ENCODE results near the gene TLK2. TPM values are rescaled to one million over a fixed set of nuclear protein-coding genes. Genes with fewer than 3 reads are reported as not detected.
"Not testable (repeated sequence)": the region's sequence is repeated elsewhere in the genome, so short reads cannot be mapped to it uniquely, and the experiment has no call there.

The TLK2 gene
- total RNA-seq, 1 experiment from 2014 or later: 68.8 TPM

GRCh38 chr17:62452195-62452594 lies 26.4 kb upstream of the TLK2 start:
- DNase-seq; H3K27ac Mint-ChIP-seq (ENCODE audit: unreplicated experiment); H3K36me3 ChIP-seq (ENCODE audit: control insufficient read depth, insufficient read depth, low read length); H3K4me1 Mint-ChIP-seq (ENCODE audit: low read depth, unreplicated experiment); intact Hi-C loops (cut with micrococcal nuclease; ENCODE audit: unreplicated experiment); H3K9me3 ChIP-seq; BruUV-seq (replicated peaks); H3K27me3 ChIP-seq (replicated peaks; ENCODE audit: control insufficient read depth, insufficient read depth, low read length); POLR2A ChIA-PET; H3K4me3 Mint-ChIP-seq (ENCODE audit: unreplicated experiment); H3K4me1 ChIP-seq; CTCF ChIA-PET; H3K27me3 Mint-ChIP-seq (ENCODE audit: insufficient read depth, unreplicated experiment); H3K4me3 ChIP-seq (ENCODE audit: low read depth, low read length); H3K9me3 Mint-ChIP-seq (ENCODE audit: unreplicated experiment): not testable (repeated sequence)
- peaks cover 20% of the 10 kb centered on the region for H3K36me3 Mint-ChIP-seq (ENCODE audit: insufficient read depth, unreplicated experiment)

GRCh38 chr17:62453041-62453440 lies 25.6 kb upstream of the TLK2 start:
- H3K9me3 ChIP-seq; H3K4me1 Mint-ChIP-seq (ENCODE audit: low read depth, unreplicated experiment); H3K9me3 Mint-ChIP-seq (ENCODE audit: unreplicated experiment); H3K27me3 ChIP-seq (replicated peaks; ENCODE audit: control insufficient read depth, insufficient read depth, low read length); BruUV-seq (replicated peaks); H3K36me3 ChIP-seq (ENCODE audit: control insufficient read depth, insufficient read depth, low read length); H3K4me3 Mint-ChIP-seq (ENCODE audit: unreplicated experiment); H3K27me3 Mint-ChIP-seq (ENCODE audit: insufficient read depth, unreplicated experiment); intact Hi-C loops (cut with micrococcal nuclease; ENCODE audit: unreplicated experiment); POLR2A ChIA-PET; H3K27ac Mint-ChIP-seq (ENCODE audit: unreplicated experiment); H3K4me1 ChIP-seq; CTCF ChIA-PET; H3K4me3 ChIP-seq (ENCODE audit: low read depth, low read length); DNase-seq: not testable (repeated sequence)
- H3K36me3 Mint-ChIP-seq (ENCODE audit: insufficient read depth, unreplicated experiment): peaks cover 12% of the 10 kb centered on the region

GRCh38 chr17:62453656-62454055 lies 25.0 kb upstream of the TLK2 start:
- POLR2A ChIA-PET; H3K27ac Mint-ChIP-seq (ENCODE audit: unreplicated experiment); intact Hi-C loops (cut with micrococcal nuclease; ENCODE audit: unreplicated experiment): not testable (repeated sequence)

GRCh38 chr17:62454111-62454510 lies 24.5 kb upstream of the TLK2 start:
- H3K4me3 ChIP-seq (ENCODE audit: low read depth, low read length); H3K4me3 Mint-ChIP-seq (ENCODE audit: unreplicated experiment); H3K4me1 Mint-ChIP-seq (ENCODE audit: low read depth, unreplicated experiment); H3K27ac Mint-ChIP-seq (ENCODE audit: unreplicated experiment); H3K9me3 ChIP-seq; H3K27me3 ChIP-seq (replicated peaks; ENCODE audit: control insufficient read depth, insufficient read depth, low read length); intact Hi-C loops (cut with micrococcal nuclease; ENCODE audit: unreplicated experiment); H3K36me3 ChIP-seq (ENCODE audit: control insufficient read depth, insufficient read depth, low read length); DNase-seq; H3K9me3 Mint-ChIP-seq (ENCODE audit: unreplicated experiment); H3K4me1 ChIP-seq; H3K36me3 Mint-ChIP-seq (ENCODE audit: insufficient read depth, unreplicated experiment); H3K27me3 Mint-ChIP-seq (ENCODE audit: insufficient read depth, unreplicated experiment); BruUV-seq (replicated peaks); CTCF ChIA-PET; POLR2A ChIA-PET: not testable (repeated sequence)

More at GRCh38 chr17:62453656-62454055, 25.0 kb upstream of the TLK2 start:
- H3K4me1 Mint-ChIP-seq (ENCODE audit: low read depth, unreplicated experiment); H3K4me3 Mint-ChIP-seq (ENCODE audit: unreplicated experiment); H3K9me3 ChIP-seq; H3K36me3 Mint-ChIP-seq (ENCODE audit: insufficient read depth, unreplicated experiment); H3K4me3 ChIP-seq (ENCODE audit: low read depth, low read length); BruUV-seq (replicated peaks); H3K4me1 ChIP-seq; CTCF ChIA-PET; DNase-seq; H3K27me3 Mint-ChIP-seq (ENCODE audit: insufficient read depth, unreplicated experiment); H3K27me3 ChIP-seq (replicated peaks; ENCODE audit: control insufficient read depth, insufficient read depth, low read length); H3K36me3 ChIP-seq (ENCODE audit: control insufficient read depth, insufficient read depth, low read length); H3K9me3 Mint-ChIP-seq (ENCODE audit: unreplicated experiment): not testable (repeated sequence)

DNA sequence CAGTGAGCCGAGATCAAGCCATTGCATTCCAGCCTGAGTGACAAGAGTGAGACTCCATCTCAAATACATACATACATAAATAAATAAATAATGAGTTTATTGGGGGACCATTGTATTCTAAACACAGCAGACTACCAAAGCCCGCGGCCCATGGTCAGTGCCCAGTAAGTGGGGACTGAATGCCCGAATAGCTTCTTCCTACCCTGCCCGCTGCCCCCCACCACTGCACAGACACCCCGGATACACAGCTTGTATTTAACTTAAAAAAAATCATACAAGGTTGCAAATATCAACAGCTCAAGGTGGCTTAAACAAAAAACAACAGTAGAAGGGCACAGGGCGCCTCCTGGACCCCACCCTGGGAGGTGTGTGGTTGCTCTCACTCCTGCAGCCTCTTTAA lies 22.6 kb upstream of the TLK2 start:
- Mint-ChIP-seq H3K27ac (ENCODE audit: unreplicated experiment) (no peak overlapping the region), H3K27me3 (ENCODE audit: insufficient read depth, unreplicated experiment) (peaks cover 3% of the 10 kb centered on the region), H3K9me3 (ENCODE audit: unreplicated experiment) (no peaks in the 10 kb centered on the region), H3K4me1 (ENCODE audit: low read depth, unreplicated experiment) (no peaks in the 10 kb centered on the region), H3K36me3 (ENCODE audit: insufficient read depth, unreplicated experiment) (no peaks in the 10 kb centered on the region), H3K4me3 (ENCODE audit: unreplicated experiment) (no peak overlapping the region)
- ChIA-PET CTCF (interaction anchor here (0.6 kb wide), 1 partner anchor 17 kb away, joined by 4 read pairs; no protein-coding TSS in a partner anchor), POLR2A (no interaction called here)
- DNase-seq: no peak
- no TSS peak for BruUV-seq (replicated peaks)
- intact Hi-C loops (cut with micrococcal nuclease; ENCODE audit: unreplicated experiment): no loop called here
- Histone ChIP-seq H3K27me3 (replicated peaks; ENCODE audit: control insufficient read depth, insufficient read depth, low read length) (no peaks in the 10 kb centered on the region), H3K36me3 (ENCODE audit: control insufficient read depth, insufficient read depth, low read length) (no peaks in the 10 kb centered on the region), H3K4me1 (no peaks in the 10 kb centered on the region), H3K9me3 (no peaks in the 10 kb centered on the region), H3K4me3 (ENCODE audit: low read depth, low read length) (no peak overlapping the region)
- TF ChIP-seq, protein P1, sequence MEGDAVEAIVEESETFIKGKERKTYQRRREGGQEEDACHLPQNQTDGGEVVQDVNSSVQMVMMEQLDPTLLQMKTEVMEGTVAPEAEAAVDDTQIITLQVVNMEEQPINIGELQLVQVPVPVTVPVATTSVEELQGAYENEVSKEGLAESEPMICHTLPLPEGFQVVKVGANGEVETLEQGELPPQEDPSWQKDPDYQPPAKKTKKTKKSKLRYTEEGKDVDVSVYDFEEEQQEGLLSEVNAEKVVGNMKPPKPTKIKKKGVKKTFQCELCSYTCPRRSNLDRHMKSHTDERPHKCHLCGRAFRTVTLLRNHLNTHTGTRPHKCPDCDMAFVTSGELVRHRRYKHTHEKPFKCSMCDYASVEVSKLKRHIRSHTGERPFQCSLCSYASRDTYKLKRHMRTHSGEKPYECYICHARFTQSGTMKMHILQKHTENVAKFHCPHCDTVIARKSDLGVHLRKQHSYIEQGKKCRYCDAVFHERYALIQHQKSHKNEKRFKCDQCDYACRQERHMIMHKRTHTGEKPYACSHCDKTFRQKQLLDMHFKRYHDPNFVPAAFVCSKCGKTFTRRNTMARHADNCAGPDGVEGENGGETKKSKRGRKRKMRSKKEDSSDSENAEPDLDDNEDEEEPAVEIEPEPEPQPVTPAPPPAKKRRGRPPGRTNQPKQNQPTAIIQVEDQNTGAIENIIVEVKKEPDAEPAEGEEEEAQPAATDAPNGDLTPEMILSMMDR (IDR thresholded peaks at IDR 0.05; ENCODE audit: insufficient read depth in 1 of 2, low read depth in 1 of 2, low read length in 1 of 2, severe bottlenecking in 1 of 2, unreplicated experiment in 1 of 2): no peak

DNA sequence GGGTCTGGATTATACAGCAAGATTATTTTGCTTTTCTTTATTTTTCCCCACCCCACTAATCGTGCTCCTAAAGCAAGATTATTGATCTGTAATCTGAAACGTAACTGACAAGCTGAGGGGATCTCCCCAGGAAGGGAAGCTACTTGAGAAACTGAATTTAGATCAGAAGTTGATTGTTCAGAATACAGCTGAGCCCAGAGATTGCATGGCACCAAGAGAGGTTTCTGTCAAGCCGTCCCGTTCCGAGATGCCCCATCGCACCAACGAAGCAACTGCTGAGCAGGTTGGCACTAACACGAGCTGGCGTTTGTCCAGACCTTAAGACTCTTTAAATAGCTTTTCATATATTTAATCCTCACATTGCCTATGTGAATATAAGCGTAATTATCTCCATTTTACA lies 20.1 kb upstream of the TLK2 start:
- DNase-seq; H3K36me3 ChIP-seq (ENCODE audit: control insufficient read depth, insufficient read depth, low read length); H3K4me3 ChIP-seq (ENCODE audit: low read depth, low read length); CTCF ChIA-PET; H3K4me1 ChIP-seq; H3K4me3 Mint-ChIP-seq (ENCODE audit: unreplicated experiment); H3K27me3 Mint-ChIP-seq (ENCODE audit: insufficient read depth, unreplicated experiment); H3K36me3 Mint-ChIP-seq (ENCODE audit: insufficient read depth, unreplicated experiment); intact Hi-C loops (cut with micrococcal nuclease; ENCODE audit: unreplicated experiment); POLR2A ChIA-PET; H3K27me3 ChIP-seq (replicated peaks; ENCODE audit: control insufficient read depth, insufficient read depth, low read length); H3K9me3 ChIP-seq; H3K27ac Mint-ChIP-seq (ENCODE audit: unreplicated experiment); H3K4me1 Mint-ChIP-seq (ENCODE audit: low read depth, unreplicated experiment); BruUV-seq (replicated peaks); H3K9me3 Mint-ChIP-seq (ENCODE audit: unreplicated experiment): not testable (repeated sequence)

DNA sequence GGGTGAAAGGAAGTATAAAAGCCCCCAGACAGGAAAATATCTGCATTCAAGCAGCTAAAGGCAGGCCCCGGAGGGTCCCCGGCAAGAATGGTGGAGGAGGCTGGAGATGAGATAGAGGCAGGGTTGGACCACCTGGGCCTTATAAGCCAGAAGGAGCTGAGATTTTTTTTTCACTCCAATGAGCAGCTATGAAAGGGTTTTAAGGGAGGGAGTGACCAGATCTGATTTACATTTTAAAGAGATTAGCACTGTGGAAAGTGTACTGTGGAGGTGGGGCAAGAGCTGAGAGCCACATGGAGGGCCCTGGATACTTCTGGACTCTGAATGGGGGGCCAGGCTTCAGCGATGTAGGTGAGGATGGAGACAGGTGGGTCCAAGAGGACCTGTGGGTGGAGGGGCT lies 14.2 kb upstream of the TLK2 start:
- H3K4me1 Mint-ChIP-seq (ENCODE audit: low read depth, unreplicated experiment); intact Hi-C loops (cut with micrococcal nuclease; ENCODE audit: unreplicated experiment); H3K36me3 Mint-ChIP-seq (ENCODE audit: insufficient read depth, unreplicated experiment); DNase-seq; H3K4me3 ChIP-seq (ENCODE audit: low read depth, low read length); POLR2A ChIA-PET; H3K27ac Mint-ChIP-seq (ENCODE audit: unreplicated experiment); H3K27me3 Mint-ChIP-seq (ENCODE audit: insufficient read depth, unreplicated experiment); CTCF ChIA-PET; H3K27me3 ChIP-seq (replicated peaks; ENCODE audit: control insufficient read depth, insufficient read depth, low read length); H3K9me3 ChIP-seq; H3K36me3 ChIP-seq (ENCODE audit: control insufficient read depth, insufficient read depth, low read length); H3K9me3 Mint-ChIP-seq (ENCODE audit: unreplicated experiment); H3K4me1 ChIP-seq; BruUV-seq (replicated peaks); H3K4me3 Mint-ChIP-seq (ENCODE audit: unreplicated experiment): not testable (repeated sequence)

Data from Caco-2 (cell line).